K562 (cell line): Measurements from ENCODE around the gene TGM1. TPM values are rescaled to one million over a fixed set of nuclear protein-coding genes. Genes with fewer than 3 reads are reported as not detected.

Experiments
- BACH1 ChIP-seq: fragments of 200-800 bp; sonication (Bioruptor generic); IDR thresholded peaks from 2 replicates; pipeline ENCODE4 v1.6.1; 2016; ENCODE audit warnings: missing genetic modification characterization, missing compliant biosample characterization
- CC2D1A ChIP-seq: fragments of 450-650 bp; IDR thresholded peaks from 2 replicates; pipeline ENCODE4 v1.6.1; 2017; ENCODE audit warnings: mild to moderate bottlenecking
- CTBP1 ChIP-seq: fragments of 450-650 bp; IDR thresholded peaks from 2 replicates; pipeline ENCODE4 v1.6.1; 2016; ENCODE audit warnings: borderline replicate concordance
- DNMT1 ChIP-seq: fragments of 450-650 bp; IDR thresholded peaks from 2 replicates; pipeline ENCODE4 v1.6.1; 2016; ENCODE audit warnings: antibody characterized with exemption, mild to moderate bottlenecking
- ELF1 ChIP-seq: fragments of 200-800 bp; sonication (Bioruptor generic); IDR thresholded peaks from 2 replicates; pipeline ENCODE4 v1.6.1; 2016; ENCODE audit warnings: missing genetic modification characterization, missing compliant biosample characterization
- EP300 ChIP-seq: IDR thresholded peaks from 2 replicates; pipeline ENCODE4 v1.6.1; 2012; ENCODE audit warnings: low read length, improper control_type of control experiment
- EZH2 ChIP-seq: IDR thresholded peaks from 2 replicates; pipeline ENCODE4 v1.6.1; 2012; ENCODE audit warnings: low read depth, mild to moderate bottlenecking, inconsistent platforms, low read length, borderline replicate concordance
- FOXM1 ChIP-seq, 2 experiments: fragments of 450-650 bp in 1 of 2; sonication (generic) in 1 of 2; formaldehyde crosslinking in 1 of 2; IDR thresholded peaks; 2 replicates each; pipeline versions ENCODE4 v1.6.1 to v1.9.0; 2017 to 2022; ENCODE audit warnings: low read depth in 2 of 2, mild to moderate bottlenecking in 2 of 2, missing genetic modification reagents in 1 of 2, moderate library complexity in 1 of 2
- HDAC2 ChIP-seq: fragments of 450-650 bp; IDR thresholded peaks from 2 replicates; pipeline ENCODE4 v1.6.1; 2016; ENCODE audit warnings: mild to moderate bottlenecking
- POLR2A ChIP-seq: fragments of 450-650 bp; conservative IDR thresholded peaks from 2 replicates; pipeline ENCODE4 v1.6.1; 2016
- POLR2G ChIP-seq: fragments of 200-400 bp; formaldehyde crosslinking; IDR thresholded peaks from 2 replicates; pipeline ENCODE4 v1.6.1; 2017; ENCODE audit warnings: low read depth, mild to moderate bottlenecking, antibody characterized with exemption, low read length, moderate library complexity
- PYGO2 ChIP-seq: fragments of 450-650 bp; IDR thresholded peaks from 2 replicates; pipeline ENCODE4 v1.6.1; 2016; ENCODE audit warnings: mild to moderate bottlenecking, missing genetic modification characterization, moderate library complexity, missing compliant biosample characterization
- RBM25 ChIP-seq: fragments of 200-400 bp; formaldehyde crosslinking; IDR thresholded peaks from 2 replicates; pipeline ENCODE4 v1.6.1; 2018; ENCODE audit warnings: low read length, low read depth, moderate library complexity; ENCODE audit not compliant: severe bottlenecking
- SLC30A9 ChIP-seq: fragments of 250-450 bp; sonication (Bioruptor Pico); IDR thresholded peaks from 2 replicates; pipeline ENCODE4 v1.8.0; 2022; ENCODE audit warnings: mild to moderate bottlenecking, moderate library complexity
- SRSF3 ChIP-seq: fragments of 200-400 bp; formaldehyde crosslinking; IDR thresholded peaks from 2 replicates; pipeline ENCODE4 v1.6.1; 2016; ENCODE audit warnings: mild to moderate bottlenecking, low read length, moderate library complexity; ENCODE audit not compliant: insufficient read depth
- TEAD2 ChIP-seq: fragments of 450-650 bp; IDR thresholded peaks from 2 replicates; pipeline ENCODE4 v1.6.1; 2016; ENCODE audit warnings: missing genetic modification characterization, control low read depth, missing compliant biosample characterization
- ZNF668 ChIP-seq: fragments of 250-450 bp; sonication (Bioruptor Pico); IDR thresholded peaks from 2 replicates; pipeline ENCODE4 v1.8.0; 2022; ENCODE audit warnings: mild to moderate bottlenecking, inconsistent platforms
- polyA plus RNA-seq, 8 experiments: library from polyadenylated mRNA; depleted of rRNA in 4 of 8; stranded (reverse) in 5 of 8; unstranded in 3 of 8; fragments of >200 nt; fragmentation: Nextera tagmentation in 2 of 8; fragmentation: Illumina TruSeq in 1 of 8; extraction: Ambion mirVana in 2 of 8; extraction: Trizol in 1 of 8; gene quantifications; 2 replicates each; pipeline versions ENCODE4 v1.2.1 to v1.2.3, GENCODE V29; 2011 to 2014; ENCODE audit warnings: inconsistent platforms in 1 of 8, missing spikeins in 1 of 8
- total RNA-seq, 7 experiments: library from RNA; depleted of rRNA in 6 of 7; stranded (reverse); fragments of >200 nt in 6 of 7; fragmentation: Illumina TruSeq in 2 of 7; extraction: Trizol in 2 of 7; gene quantifications; 2 replicates each; pipeline versions ENCODE4 v1.2.1 to v1.2.3, GENCODE V29; 2011 to 2021; ENCODE audit warnings: low replicate concordance in 1 of 7
- TF ChIP-seq, protein P1 (sequence below), 2 experiments: IDR thresholded peaks; 2 replicates each; pipeline ENCODE4 v1.6.1; 2011; ENCODE audit warnings: borderline replicate concordance in 1 of 2, control low read depth in 1 of 2, low read depth in 1 of 2, low read length in 1 of 2, mild to moderate bottlenecking in 1 of 2, mixed read lengths in 1 of 2, moderate library complexity in 1 of 2; ENCODE audit not compliant: insufficient read depth in 1 of 2, insufficient read length in 1 of 2, poor library complexity in 1 of 2, severe bottlenecking in 1 of 2; ENCODE audit errors: extremely low read depth in 1 of 2
- TF ChIP-seq, protein P2 (sequence below): fragments of 250-450 bp; sonication (Bioruptor Pico); IDR thresholded peaks from 2 replicates; pipeline ENCODE4 v1.5.0; 2021
- TF ChIP-seq, protein P3 (sequence below), 2 experiments: fragments of 450-650 bp in 1 of 2; sonication (generic) in 1 of 2; formaldehyde crosslinking; conservative IDR thresholded peaks; 2 replicates each; pipeline versions ENCODE4 v1.4.0 to v1.8.1; 2020 to 2022; ENCODE audit warnings: mild to moderate bottlenecking in 1 of 2, missing genetic modification reagents in 1 of 2
- TF ChIP-seq, protein P4 (sequence below): fragments of 250-450 bp; sonication (Bioruptor Pico); IDR thresholded peaks from 2 replicates; pipeline ENCODE4 v1.8.0; 2022; ENCODE audit warnings: moderate library complexity, mild to moderate bottlenecking, inconsistent platforms
- TF ChIP-seq, protein P5 (sequence below): fragments of 450-650 bp; formaldehyde crosslinking; IDR thresholded peaks from 2 replicates; pipeline ENCODE4 v1.4.0; 2020; ENCODE audit warnings: mild to moderate bottlenecking, moderate library complexity

The TGM1 gene
- total and polyA plus RNA-seq, 9 of the 15 experiments (the other 6 are each of a cell fraction or from before 2014, with no cell fraction given) = 0.13 to 4.4 (median 0.88) TPM

DNA sequence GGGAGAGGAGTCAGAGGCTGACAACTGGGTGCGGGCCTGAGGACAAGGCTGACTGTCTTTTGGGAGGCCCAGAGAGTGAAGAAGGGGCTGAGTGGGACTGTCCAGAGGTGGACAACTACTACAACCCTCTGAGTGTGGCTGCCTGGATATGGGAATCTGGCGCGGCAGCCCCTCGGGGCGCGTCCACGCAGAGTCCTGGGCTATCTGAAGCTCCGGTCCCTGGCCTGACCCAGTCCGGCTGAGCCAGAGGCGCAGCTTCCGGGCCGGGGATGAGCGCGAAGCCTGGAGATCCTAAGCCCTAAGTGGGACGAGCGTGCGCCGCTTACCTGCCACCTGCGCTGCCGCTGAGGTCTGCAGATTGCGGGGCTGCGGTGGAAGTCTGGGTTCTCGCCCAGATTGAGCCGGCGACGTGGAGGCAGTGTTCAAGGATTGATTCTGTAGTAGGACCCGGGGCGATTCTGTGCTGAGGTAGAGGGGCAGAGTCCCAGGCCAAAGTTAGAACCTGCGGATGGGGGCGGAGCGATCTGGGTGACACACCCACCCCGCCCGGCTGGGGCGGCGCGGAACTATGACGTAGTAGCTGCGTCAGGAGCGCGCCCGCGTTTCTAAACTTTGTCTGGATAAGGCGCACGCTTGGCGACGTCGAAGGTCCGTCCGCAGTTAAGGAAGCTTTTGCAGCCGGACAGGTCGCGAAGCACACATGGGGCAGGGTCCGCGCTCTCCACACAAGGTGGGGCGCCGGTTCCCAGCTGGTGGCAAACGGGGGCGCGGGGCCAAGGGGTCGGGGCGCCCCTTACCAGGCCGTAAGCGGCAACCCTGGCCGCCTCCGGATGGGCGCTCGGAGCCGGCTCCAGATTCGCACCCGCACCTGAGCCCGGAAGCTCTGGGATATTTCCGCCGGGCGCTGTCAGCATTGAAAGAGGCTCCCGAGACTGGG, 36.5 kb upstream of the TGM1 start, which contains the start of the genes DHRS1 and NOP9 (continued):
- TF ChIP-seq CTBP1 = no peak; the same call in 1 of the 2 replicates
- TF ChIP-seq SLC30A9 = no peak
- peak; percentile 59 for TF ChIP-seq ELF1 (tag)
- TF ChIP-seq POLR2G = peak; percentile 85
- TF ChIP-seq, protein P1, sequence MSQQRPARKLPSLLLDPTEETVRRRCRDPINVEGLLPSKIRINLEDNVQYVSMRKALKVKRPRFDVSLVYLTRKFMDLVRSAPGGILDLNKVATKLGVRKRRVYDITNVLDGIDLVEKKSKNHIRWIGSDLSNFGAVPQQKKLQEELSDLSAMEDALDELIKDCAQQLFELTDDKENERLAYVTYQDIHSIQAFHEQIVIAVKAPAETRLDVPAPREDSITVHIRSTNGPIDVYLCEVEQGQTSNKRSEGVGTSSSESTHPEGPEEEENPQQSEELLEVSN (IDR thresholded peaks at IDR 0.05; ENCODE audit: borderline replicate concordance in 1 of 2, extremely low read depth in 1 of 2, insufficient read depth in 1 of 2, insufficient read length in 1 of 2, low read depth in 1 of 2, low read length in 1 of 2, poor library complexity in 1 of 2, severe bottlenecking in 1 of 2) = peak; percentile 31 to 50
- TF ChIP-seq HDAC2 = 0 out of 2 replicates have a peak, but pooled peaks have one; percentile 26
- no peak for TF ChIP-seq CC2D1A
- TF ChIP-seq DNMT1 = no peak
- TF ChIP-seq, protein P2, sequence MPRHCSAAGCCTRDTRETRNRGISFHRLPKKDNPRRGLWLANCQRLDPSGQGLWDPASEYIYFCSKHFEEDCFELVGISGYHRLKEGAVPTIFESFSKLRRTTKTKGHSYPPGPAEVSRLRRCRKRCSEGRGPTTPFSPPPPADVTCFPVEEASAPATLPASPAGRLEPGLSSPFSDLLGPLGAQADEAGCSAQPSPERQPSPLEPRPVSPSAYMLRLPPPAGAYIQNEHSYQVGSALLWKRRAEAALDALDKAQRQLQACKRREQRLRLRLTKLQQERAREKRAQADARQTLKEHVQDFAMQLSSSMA = no peak
- TF ChIP-seq FOXM1 (IDR thresholded peaks at IDR 0.05; ENCODE audit: low read depth) = no peak
- TF ChIP-seq FOXM1 (CRISPR knock-in tag; IDR thresholded peaks at IDR 0.05; ENCODE audit: low read depth) = no peak
- no peak for TF ChIP-seq EZH2
- TF ChIP-seq RBM25 = no peak
- TF ChIP-seq, protein P3, sequence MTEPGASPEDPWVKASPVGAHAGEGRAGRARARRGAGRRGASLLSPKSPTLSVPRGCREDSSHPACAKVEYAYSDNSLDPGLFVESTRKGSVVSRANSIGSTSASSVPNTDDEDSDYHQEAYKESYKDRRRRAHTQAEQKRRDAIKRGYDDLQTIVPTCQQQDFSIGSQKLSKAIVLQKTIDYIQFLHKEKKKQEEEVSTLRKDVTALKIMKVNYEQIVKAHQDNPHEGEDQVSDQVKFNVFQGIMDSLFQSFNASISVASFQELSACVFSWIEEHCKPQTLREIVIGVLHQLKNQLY (CRISPR knock-in tag; conservative IDR thresholded peaks at IDR 0.05) = no peak
- peak; percentile 72; the same call in 1 of the 2 replicates for TF ChIP-seq POLR2A
- peak; percentile 34; the same call in 1 of the 2 replicates for TF ChIP-seq EP300
- no peak for TF ChIP-seq BACH1 (tag)
- TF ChIP-seq, protein P4, sequence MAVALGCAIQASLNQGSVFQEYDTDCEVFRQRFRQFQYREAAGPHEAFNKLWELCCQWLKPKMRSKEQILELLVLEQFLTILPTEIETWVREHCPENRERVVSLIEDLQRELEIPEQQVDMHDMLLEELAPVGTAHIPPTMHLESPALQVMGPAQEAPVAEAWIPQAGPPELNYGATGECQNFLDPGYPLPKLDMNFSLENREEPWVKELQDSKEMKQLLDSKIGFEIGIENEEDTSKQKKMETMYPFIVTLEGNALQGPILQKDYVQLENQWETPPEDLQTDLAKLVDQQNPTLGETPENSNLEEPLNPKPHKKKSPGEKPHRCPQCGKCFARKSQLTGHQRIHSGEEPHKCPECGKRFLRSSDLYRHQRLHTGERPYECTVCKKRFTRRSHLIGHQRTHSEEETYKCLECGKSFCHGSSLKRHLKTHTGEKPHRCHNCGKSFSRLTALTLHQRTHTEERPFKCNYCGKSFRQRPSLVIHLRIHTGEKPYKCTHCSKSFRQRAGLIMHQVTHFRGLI = no peak
- no peak for TF ChIP-seq PYGO2 (tag)
- no peak for TF ChIP-seq TEAD2 (tag)
- no peak for TF ChIP-seq ZNF668
- no peak for TF ChIP-seq SRSF3
- TF ChIP-seq, protein P5, sequence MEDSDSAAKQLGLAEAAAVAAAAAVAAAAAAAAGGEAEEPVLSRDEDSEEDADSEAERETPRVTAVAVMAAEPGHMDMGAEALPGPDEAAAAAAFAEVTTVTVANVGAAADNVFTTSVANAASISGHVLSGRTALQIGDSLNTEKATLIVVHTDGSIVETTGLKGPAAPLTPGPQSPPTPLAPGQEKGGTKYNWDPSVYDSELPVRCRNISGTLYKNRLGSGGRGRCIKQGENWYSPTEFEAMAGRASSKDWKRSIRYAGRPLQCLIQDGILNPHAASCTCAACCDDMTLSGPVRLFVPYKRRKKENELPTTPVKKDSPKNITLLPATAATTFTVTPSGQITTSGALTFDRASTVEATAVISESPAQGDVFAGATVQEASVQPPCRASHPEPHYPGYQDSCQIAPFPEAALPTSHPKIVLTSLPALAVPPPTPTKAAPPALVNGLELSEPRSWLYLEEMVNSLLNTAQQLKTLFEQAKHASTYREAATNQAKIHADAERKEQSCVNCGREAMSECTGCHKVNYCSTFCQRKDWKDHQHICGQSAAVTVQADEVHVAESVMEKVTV = no peak
